PC-9 (cell line): ENCODE data around the gene LMAN2. TPM values are rescaled to one million over a fixed set of nuclear protein-coding genes. Genes with fewer than 3 reads are reported as not detected.

Experiments used
- BruUV-seq: library from RNA; stranded (reverse); fragments of 400-500 nt; replicated peaks from 2 replicates; lab custom pipeline; 2021; lab: Mats Ljungman, UMichigan
- CTCF ChIA-PET: fragments of 300-600 bp; sonication (Branson Sonifier 250); formaldehyde crosslinking; loops from one replicate; lab custom pipeline; 2022; ENCODE audit warnings: antibody characterized with exemption; lab: Charles Lee
- POLR2A ChIA-PET: fragments of 300-600 bp; sonication (Branson Sonifier 250); formaldehyde crosslinking; loops from one replicate; lab custom pipeline; 2022; ENCODE audit warnings: antibody characterized with exemption; ENCODE audit not compliant: unreplicated experiment; lab: Charles Lee
- DNase-seq, 2 experiments: peaks; one replicate each; pipeline versions ENCODE4 v3.0.0 to v3.0.0-alpha.2; 2015 to 2022; ENCODE audit warnings: mixed read lengths in 1 of 2
- H2AFZ ChIP-seq: fragments of 200-600 bp; sonication (generic); 2 replicates; pipeline ENCODE4 v1.8.1; 2017; ENCODE audit warnings: antibody characterized with exemption
- H3F3A ChIP-seq: fragments of 200-600 bp; sonication (generic); 2 replicates; pipeline ENCODE4 v1.8.1; 2017; ENCODE audit warnings: antibody characterized with exemption, mild to moderate bottlenecking, low read depth; ENCODE audit not compliant: insufficient read depth
- H3K27ac ChIP-seq: fragments of 200-600 bp; sonication (generic); 2 replicates; pipeline ENCODE4 v1.6.1; 2016; ENCODE audit warnings: mixed run types
- H3K27me3 ChIP-seq: fragments of 200-600 bp; sonication (generic); 2 replicates; pipeline ENCODE4 v1.6.1; 2016; ENCODE audit warnings: low read depth, mixed run types; ENCODE audit not compliant: insufficient read depth
- H3K36me3 ChIP-seq: fragments of 200-600 bp; sonication (generic); 2 replicates; pipeline ENCODE4 v1.6.1; 2016; ENCODE audit warnings: low read depth, mixed run types
- H3K4me1 ChIP-seq: fragments of 200-600 bp; sonication (generic); replicated peaks from 2 replicates; pipeline ENCODE4 v1.6.1; 2016; ENCODE audit warnings: mixed run types; ENCODE audit not compliant: insufficient read depth
- H3K4me2 ChIP-seq: fragments of 200-600 bp; sonication (generic); 2 replicates; pipeline ENCODE4 v1.6.1; 2017; ENCODE audit warnings: mixed run types
- H3K4me3 ChIP-seq: fragments of 200-600 bp; sonication (generic); 2 replicates; pipeline ENCODE4 v1.6.1; 2016; ENCODE audit warnings: mixed run types
- H3K79me2 ChIP-seq: fragments of 200-600 bp; sonication (generic); 2 replicates; pipeline ENCODE4 v1.6.1; 2017; ENCODE audit warnings: low read depth, mixed run types
- H3K9me2 ChIP-seq: fragments of 200-600 bp; sonication (generic); 2 replicates; pipeline ENCODE4 v1.8.1; 2017; ENCODE audit warnings: mild to moderate bottlenecking; ENCODE audit not compliant: insufficient read depth
- H3K9me3 ChIP-seq: fragments of 200-600 bp; sonication (generic); 2 replicates; pipeline ENCODE4 v1.8.1; 2016; ENCODE audit warnings: low read depth; ENCODE audit not compliant: insufficient read depth
- H4K20me1 ChIP-seq: fragments of 200-600 bp; sonication (generic); 2 replicates; pipeline ENCODE4 v1.8.1; 2017; ENCODE audit not compliant: insufficient read depth
- CTCF ChIP-seq: fragments of 200-600 bp; sonication (generic); conservative IDR thresholded peaks from 2 replicates; pipeline ENCODE4 v1.6.1; 2017; ENCODE audit warnings: mixed run types, antibody characterized with exemption, mild to moderate bottlenecking, moderate library complexity
- EZH2 ChIP-seq: fragments of 200-600 bp; sonication (generic); IDR thresholded peaks from 2 replicates; pipeline ENCODE4 v1.8.0; 2017; ENCODE audit warnings: antibody characterized with exemption, low read depth
- intact Hi-C: fragments of 100-400 bp; cut with micrococcal nuclease; formaldehyde crosslinking; loops from one replicate; pipeline ENCODE4 v1.10.0; 2022; ENCODE audit not compliant: unreplicated experiment
- total RNA-seq: library from RNA; stranded (reverse); gene quantifications from 2 replicates; pipeline ENCODE4 v1.2.3, GENCODE V29; 2021

The LMAN2 gene
- total RNA-seq, 1 experiment from 2014 or later = 153 TPM

GRCh38 chr5:177311723-177312648 lies 39.5 kb downstream of the LMAN2 start, which contains the start of gene MXD3:
Gene MXD3, minus strand, starts transcription at chr5:177311898. Its CDS starts 68 bp downstream, at chr5:177311830.
- Histone ChIP-seq H3K9me2 (no peaks in the 10 kb centered on the region), H2AFZ (peak within 1 kb of the TSS; percentile 92), H4K20me1 (peaks cover 9% of the 10 kb centered on the region; the same call in 1 of the 2 replicates), H3K27me3 (no peaks in the 10 kb centered on the region), H3K4me1 (peaks cover 10% of the 10 kb centered on the region; the same call in 1 of the 2 replicates), H3K36me3 (peaks cover 2% of the 10 kb centered on the region; the same call in 1 of the 2 replicates), H3F3A (peaks cover 26% of the 10 kb centered on the region; the same call in 1 of the 2 replicates), H3K9me3 (no peaks in the 10 kb centered on the region), H3K79me2 (no peaks in the 10 kb centered on the region), H3K4me2 (peak within 1 kb of the TSS; percentile 89), H3K27ac (peak within 1 kb of the TSS; percentile 58), H3K4me3 (peak within 1 kb of the TSS; percentile 72)
- ChIA-PET CTCF (interaction anchor here (0.7 to 1.6 kb wide), 7 partner anchors 59 to 186 kb away, joined by 3 to 8 read pairs (median 3); partner anchors contain the start of gene PDLIM7), POLR2A (interaction anchor here (0.6 to 0.7 kb wide), 4 partner anchors 51 to 184 kb away, joined by 3 to 7 read pairs (median 4); no protein-coding TSS in a partner anchor)
- intact Hi-C loops = loop anchor here (1.0 kb wide), 1 partner anchor 185 kb away; the partner anchor contains the start of gene PDLIM7
- BruUV-seq = no TSS peak
- TF ChIP-seq CTCF = no peak
- TF ChIP-seq EZH2 = no peak
- DNase-seq = peak; percentile 88 to 98

GRCh38 chr5:177311392-177311722 lies 40.1 kb downstream of the LMAN2 start:
- intact Hi-C loops = no loop called here
- Histone ChIP-seq H3F3A (peaks cover 26% of the 10 kb centered on the region; the same call in 1 of the 2 replicates), H3K4me2 (peak overlapping the region; percentile 89), H3K27me3 (no peaks in the 10 kb centered on the region), H4K20me1 (peaks cover 9% of the 10 kb centered on the region; the same call in 1 of the 2 replicates), H3K79me2 (no peaks in the 10 kb centered on the region), H3K9me3 (no peaks in the 10 kb centered on the region), H3K4me1 (peaks cover 10% of the 10 kb centered on the region; the same call in 1 of the 2 replicates), H3K27ac (no peak overlapping the region), H3K4me3 (peak overlapping the region; percentile 72), H3K9me2 (no peaks in the 10 kb centered on the region), H3K36me3 (peaks cover 3% of the 10 kb centered on the region; the same call in 1 of the 2 replicates), H2AFZ (peak overlapping the region; percentile 92; the same call in 1 of the 2 replicates)
- BruUV-seq = no TSS peak
- no peak for TF ChIP-seq CTCF
- no peak for TF ChIP-seq EZH2
- no peak for DNase-seq
- ChIA-PET CTCF (no interaction called here), POLR2A (no interaction called here)

GRCh38 chr5:177310757-177311391 lies 40.6 kb downstream of the LMAN2 start:
- Histone ChIP-seq H3K4me3 (peak overlapping the region; percentile 72; the same call in 1 of the 2 replicates), H2AFZ (no peak overlapping the region), H3K4me1 (peaks cover 10% of the 10 kb centered on the region; the same call in 1 of the 2 replicates), H3K79me2 (peaks cover 3% of the 10 kb centered on the region; the same call in 1 of the 2 replicates), H3K4me2 (peak overlapping the region; percentile 89), H3K27ac (no peak overlapping the region), H3K9me2 (no peaks in the 10 kb centered on the region), H4K20me1 (peaks cover 9% of the 10 kb centered on the region; the same call in 1 of the 2 replicates), H3K27me3 (no peaks in the 10 kb centered on the region), H3F3A (peaks cover 29% of the 10 kb centered on the region; the same call in 1 of the 2 replicates), H3K9me3 (no peaks in the 10 kb centered on the region), H3K36me3 (peaks cover 3% of the 10 kb centered on the region; the same call in 1 of the 2 replicates)
- DNase-seq = no peak
- intact Hi-C loops = no loop called here
- BruUV-seq = no TSS peak
- TF ChIP-seq CTCF (no peak), EZH2 (no peak)
- POLR2A ChIA-PET = no interaction called here
- CTCF ChIA-PET = interaction anchor here (1.0 to 1.6 kb wide), 7 partner anchors 8 to 143 kb away, joined by 3 to 11 read pairs (median 3); partner anchors contain the start of genes GRK6 and SLC34A1
